ENCODE data around the gene TDRD6. TPM values are rescaled to one million over a fixed set of nuclear protein-coding genes. Genes with fewer than 3 reads are reported as not detected.
A peak's percentile ranks its signal among the peaks of the same experiment; 100 is the strongest.

TDRD6 gene
- total and polyA plus RNA-seq, 2 experiments from 2014 or later: 0.14 to 0.24 TPM

DNA sequence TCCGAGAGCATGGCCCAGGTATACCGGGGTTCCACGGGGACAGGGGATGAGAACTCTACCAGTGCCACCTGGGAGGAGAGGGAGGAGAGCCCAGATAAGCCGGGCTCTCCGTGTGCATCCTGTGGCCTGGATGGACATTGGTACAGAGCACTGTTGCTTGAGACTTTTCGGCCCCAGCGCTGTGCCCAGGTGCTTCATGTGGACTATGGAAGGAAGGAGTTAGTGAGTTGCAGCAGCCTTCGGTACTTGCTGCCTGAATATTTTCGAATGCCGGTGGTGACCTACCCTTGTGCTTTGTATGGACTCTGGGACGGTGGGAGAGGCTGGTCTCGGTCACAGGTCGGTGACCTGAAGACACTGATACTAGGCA, 1.3 kb downstream of the TDRD6 start:
- no peak overlapping the region for H3K4me3 Mint-ChIP-seq
- peaks cover 6% of the 10 kb centered on the region for H3K27me3 Mint-ChIP-seq (ENCODE audit: insufficient read depth, low read depth, poor library complexity)

DNA sequence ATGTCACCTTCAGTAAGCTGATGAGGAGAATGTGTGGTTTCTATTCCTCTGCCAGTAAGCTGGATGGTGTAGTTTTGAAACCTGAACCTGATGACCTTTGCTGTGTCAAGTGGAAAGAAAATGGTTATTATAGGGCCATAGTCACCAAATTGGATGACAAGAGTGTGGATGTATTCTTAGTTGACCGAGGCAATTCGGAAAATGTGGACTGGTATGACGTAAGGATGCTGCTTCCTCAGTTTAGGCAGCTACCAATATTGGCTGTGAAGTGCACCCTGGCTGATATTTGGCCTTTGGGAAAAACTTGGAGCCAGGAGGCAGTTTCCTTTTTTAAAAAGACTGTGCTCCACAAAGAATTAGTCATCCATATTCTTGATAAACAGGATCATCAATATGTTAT, 2.0 kb downstream of the TDRD6 start:
- Histone ChIP-seq H3K27ac (ENCODE audit: low read depth) (no peak overlapping the region), H3K36me3 (ENCODE audit: insufficient read depth) (no peaks in the 10 kb centered on the region), H3K4me3 (no peak overlapping the region), H4K20me1 (replicated peaks; ENCODE audit: insufficient read depth) (no peaks in the 10 kb centered on the region), H3K9me2 (ENCODE audit: insufficient read depth) (no peaks in the 10 kb centered on the region), H2AFZ (no peak overlapping the region), H3K4me2 (no peak overlapping the region), H3K4me1 (ENCODE audit: insufficient read depth) (no peaks in the 10 kb centered on the region), H3K79me2 (replicated peaks; ENCODE audit: insufficient read depth) (no peaks in the 10 kb centered on the region), H3K27me3 (ENCODE audit: insufficient read depth) (no peaks in the 10 kb centered on the region), H3F3A (replicated peaks; ENCODE audit: low read depth) (no peaks in the 10 kb centered on the region)
- Mint-ChIP-seq H3K9me3 (no peaks in the 10 kb centered on the region), H3K27ac (no peak overlapping the region), H3K4me3 (no peak overlapping the region), H3K36me3 (ENCODE audit: low read depth) (no peaks in the 10 kb centered on the region), H3K27me3 (ENCODE audit: insufficient read depth, low read depth, poor library complexity) (peaks cover 6% of the 10 kb centered on the region), H3K4me1 (no peaks in the 10 kb centered on the region)
- DNase-seq (ENCODE audit: low spot score) (no peak), ATAC-seq (no peak)
- TF ChIP-seq ZNF331 (CRISPR knock-in tag; IDR thresholded peaks at IDR 0.05; ENCODE audit: low read depth) (no peak), EZH2 (IDR thresholded peaks at IDR 0.05; ENCODE audit: low read depth, unreplicated experiment) (no peak), ZNF114 (CRISPR knock-in tag; IDR thresholded peaks at IDR 0.05) (no peak), CREB1 (CRISPR knock-in tag; IDR thresholded peaks at IDR 0.05; ENCODE audit: low read depth) (no peak), STAT1 (IDR thresholded peaks at IDR 0.05; ENCODE audit: unreplicated experiment) (no peak), EZH2phosphoT487 (IDR thresholded peaks at IDR 0.05; ENCODE audit: unreplicated experiment) (no peak)
- TF ChIP-seq, protein P1, sequence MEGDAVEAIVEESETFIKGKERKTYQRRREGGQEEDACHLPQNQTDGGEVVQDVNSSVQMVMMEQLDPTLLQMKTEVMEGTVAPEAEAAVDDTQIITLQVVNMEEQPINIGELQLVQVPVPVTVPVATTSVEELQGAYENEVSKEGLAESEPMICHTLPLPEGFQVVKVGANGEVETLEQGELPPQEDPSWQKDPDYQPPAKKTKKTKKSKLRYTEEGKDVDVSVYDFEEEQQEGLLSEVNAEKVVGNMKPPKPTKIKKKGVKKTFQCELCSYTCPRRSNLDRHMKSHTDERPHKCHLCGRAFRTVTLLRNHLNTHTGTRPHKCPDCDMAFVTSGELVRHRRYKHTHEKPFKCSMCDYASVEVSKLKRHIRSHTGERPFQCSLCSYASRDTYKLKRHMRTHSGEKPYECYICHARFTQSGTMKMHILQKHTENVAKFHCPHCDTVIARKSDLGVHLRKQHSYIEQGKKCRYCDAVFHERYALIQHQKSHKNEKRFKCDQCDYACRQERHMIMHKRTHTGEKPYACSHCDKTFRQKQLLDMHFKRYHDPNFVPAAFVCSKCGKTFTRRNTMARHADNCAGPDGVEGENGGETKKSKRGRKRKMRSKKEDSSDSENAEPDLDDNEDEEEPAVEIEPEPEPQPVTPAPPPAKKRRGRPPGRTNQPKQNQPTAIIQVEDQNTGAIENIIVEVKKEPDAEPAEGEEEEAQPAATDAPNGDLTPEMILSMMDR (conservative IDR thresholded peaks at IDR 0.05; ENCODE audit: low read depth in 2 of 2): no peak
- TF ChIP-seq, protein P2, sequence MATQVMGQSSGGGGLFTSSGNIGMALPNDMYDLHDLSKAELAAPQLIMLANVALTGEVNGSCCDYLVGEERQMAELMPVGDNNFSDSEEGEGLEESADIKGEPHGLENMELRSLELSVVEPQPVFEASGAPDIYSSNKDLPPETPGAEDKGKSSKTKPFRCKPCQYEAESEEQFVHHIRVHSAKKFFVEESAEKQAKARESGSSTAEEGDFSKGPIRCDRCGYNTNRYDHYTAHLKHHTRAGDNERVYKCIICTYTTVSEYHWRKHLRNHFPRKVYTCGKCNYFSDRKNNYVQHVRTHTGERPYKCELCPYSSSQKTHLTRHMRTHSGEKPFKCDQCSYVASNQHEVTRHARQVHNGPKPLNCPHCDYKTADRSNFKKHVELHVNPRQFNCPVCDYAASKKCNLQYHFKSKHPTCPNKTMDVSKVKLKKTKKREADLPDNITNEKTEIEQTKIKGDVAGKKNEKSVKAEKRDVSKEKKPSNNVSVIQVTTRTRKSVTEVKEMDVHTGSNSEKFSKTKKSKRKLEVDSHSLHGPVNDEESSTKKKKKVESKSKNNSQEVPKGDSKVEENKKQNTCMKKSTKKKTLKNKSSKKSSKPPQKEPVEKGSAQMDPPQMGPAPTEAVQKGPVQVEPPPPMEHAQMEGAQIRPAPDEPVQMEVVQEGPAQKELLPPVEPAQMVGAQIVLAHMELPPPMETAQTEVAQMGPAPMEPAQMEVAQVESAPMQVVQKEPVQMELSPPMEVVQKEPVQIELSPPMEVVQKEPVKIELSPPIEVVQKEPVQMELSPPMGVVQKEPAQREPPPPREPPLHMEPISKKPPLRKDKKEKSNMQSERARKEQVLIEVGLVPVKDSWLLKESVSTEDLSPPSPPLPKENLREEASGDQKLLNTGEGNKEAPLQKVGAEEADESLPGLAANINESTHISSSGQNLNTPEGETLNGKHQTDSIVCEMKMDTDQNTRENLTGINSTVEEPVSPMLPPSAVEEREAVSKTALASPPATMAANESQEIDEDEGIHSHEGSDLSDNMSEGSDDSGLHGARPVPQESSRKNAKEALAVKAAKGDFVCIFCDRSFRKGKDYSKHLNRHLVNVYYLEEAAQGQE (IDR thresholded peaks at IDR 0.05; ENCODE audit: unreplicated experiment): no peak

More for the DNA sequence above, 1.3 kb downstream of the TDRD6 start:
- no peaks in the 10 kb centered on the region for H3F3A ChIP-seq (replicated peaks; ENCODE audit: low read depth)
- no peaks in the 10 kb centered on the region for H3K79me2 ChIP-seq (replicated peaks; ENCODE audit: insufficient read depth)
- TF ChIP-seq EZH2phosphoT487 (IDR thresholded peaks at IDR 0.05; ENCODE audit: unreplicated experiment) (no peak), JUNB (IDR thresholded peaks at IDR 0.05; ENCODE audit: unreplicated experiment) (no peak), STAT1 (IDR thresholded peaks at IDR 0.05; ENCODE audit: unreplicated experiment) (no peak), ZNF331 (CRISPR knock-in tag; IDR thresholded peaks at IDR 0.05; ENCODE audit: low read depth) (no peak), EZH2 (IDR thresholded peaks at IDR 0.05; ENCODE audit: low read depth, unreplicated experiment) (no peak)
- TF ChIP-seq, protein P3, sequence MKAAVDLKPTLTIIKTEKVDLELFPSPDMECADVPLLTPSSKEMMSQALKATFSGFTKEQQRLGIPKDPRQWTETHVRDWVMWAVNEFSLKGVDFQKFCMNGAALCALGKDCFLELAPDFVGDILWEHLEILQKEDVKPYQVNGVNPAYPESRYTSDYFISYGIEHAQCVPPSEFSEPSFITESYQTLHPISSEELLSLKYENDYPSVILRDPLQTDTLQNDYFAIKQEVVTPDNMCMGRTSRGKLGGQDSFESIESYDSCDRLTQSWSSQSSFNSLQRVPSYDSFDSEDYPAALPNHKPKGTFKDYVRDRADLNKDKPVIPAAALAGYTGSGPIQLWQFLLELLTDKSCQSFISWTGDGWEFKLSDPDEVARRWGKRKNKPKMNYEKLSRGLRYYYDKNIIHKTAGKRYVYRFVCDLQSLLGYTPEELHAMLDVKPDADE (IDR thresholded peaks at IDR 0.05): no peak
- H3K36me3 ChIP-seq (ENCODE audit: insufficient read depth): no peaks in the 10 kb centered on the region
- H3K4me1 Mint-ChIP-seq: no peaks in the 10 kb centered on the region
- H3K9me2 ChIP-seq (ENCODE audit: insufficient read depth): no peaks in the 10 kb centered on the region
- H3K36me3 Mint-ChIP-seq (ENCODE audit: low read depth): no peaks in the 10 kb centered on the region
- H3K4me3 ChIP-seq: no peak overlapping the region
- H4K20me1 ChIP-seq (replicated peaks; ENCODE audit: insufficient read depth): no peaks in the 10 kb centered on the region
- no peaks in the 10 kb centered on the region for H3K27me3 ChIP-seq (ENCODE audit: insufficient read depth)
- H3K4me2 ChIP-seq: no peak overlapping the region
- DNase-seq (ENCODE audit: low spot score) (no peak), ATAC-seq (no peak)
- H3K9me3 Mint-ChIP-seq: no peaks in the 10 kb centered on the region
- H2AFZ ChIP-seq: 0 out of 2 replicates have a peak overlapping the region, but pooled peaks have one; percentile 52
- no peaks in the 10 kb centered on the region for H3K4me1 ChIP-seq (ENCODE audit: insufficient read depth)
- no peak overlapping the region for H3K27ac Mint-ChIP-seq
- H3K27ac ChIP-seq (ENCODE audit: low read depth): no peak overlapping the region

All from GM23338 (cell line).